ENCODE results near the gene ISOC2.

Gene ISOC2

GRCh38 chr19:55502197-55502952, 40.9 kb upstream of the ISOC2 start:
- Histone ChIP-seq H3K9ac (ENCODE audit: low read depth, low read length) (no peak overlapping the region), H3K36me3 (ENCODE audit: insufficient read depth, low read length) (no peaks in the 10 kb centered on the region; the same call in 1 of the 2 replicates), H3K4me2 (ENCODE audit: insufficient read depth, low read length) (peak overlapping the region; percentile 12; the same call in 1 of the 2 replicates), H3K9me3 (ENCODE audit: insufficient read depth, low read length, severe bottlenecking) (peaks cover 3% of the 10 kb centered on the region), H3K4me3 (ENCODE audit: low read depth in 1 of 2, low read length in 2 of 2) (no peak overlapping the region), H3K79me2 (ENCODE audit: insufficient read depth, low read length) (no peaks in the 10 kb centered on the region; the same call in 1 of the 2 replicates), H4K20me1 (ENCODE audit: insufficient read depth, low read length) (no peaks in the 10 kb centered on the region), H3K27ac (ENCODE audit: low read length) (no peak overlapping the region), H3K4me1 (ENCODE audit: insufficient read depth, low read length) (peaks cover 27% of the 10 kb centered on the region), H2AFZ (ENCODE audit: low read depth, low read length) (no peak overlapping the region), H3K27me3 (ENCODE audit: insufficient read depth, low read length, poor library complexity) (no peaks in the 10 kb centered on the region)
- ATAC-seq (ENCODE audit: insufficient read depth, low read depth) (no peak), DNase-seq (no peak)
- TF ChIP-seq EZH2 (IDR thresholded peaks at IDR 0.05; ENCODE audit: borderline replicate concordance, low read depth, low read length, severe bottlenecking) (no peak), CTCF (IDR thresholded peaks at IDR 0.05; ENCODE audit: borderline replicate concordance, extremely low read depth, low read length, poor library complexity, severe bottlenecking) (no peak)

- Histone ChIP-seq H3K4me1 (ENCODE audit: insufficient read depth, low read length) (peaks cover 27% of the 10 kb centered on the region), H3K9ac (ENCODE audit: low read depth, low read length) (no peak overlapping the region), H3K27me3 (ENCODE audit: insufficient read depth, low read length, poor library complexity) (no peaks in the 10 kb centered on the region), H3K9me3 (ENCODE audit: insufficient read depth, low read length, severe bottlenecking) (peaks cover 3% of the 10 kb centered on the region), H3K4me3 (ENCODE audit: low read depth in 1 of 2, low read length in 2 of 2) (no peak overlapping the region), H3K36me3 (ENCODE audit: insufficient read depth, low read length) (no peaks in the 10 kb centered on the region; the same call in 1 of the 2 replicates), H2AFZ (ENCODE audit: low read depth, low read length) (no peak overlapping the region), H3K4me2 (ENCODE audit: insufficient read depth, low read length) (no peak overlapping the region), H3K79me2 (ENCODE audit: insufficient read depth, low read length) (no peaks in the 10 kb centered on the region; the same call in 1 of the 2 replicates), H4K20me1 (ENCODE audit: insufficient read depth, low read length) (no peaks in the 10 kb centered on the region), H3K27ac (ENCODE audit: low read length) (no peak overlapping the region)
- TF ChIP-seq EZH2 (IDR thresholded peaks at IDR 0.05; ENCODE audit: borderline replicate concordance, low read depth, low read length, severe bottlenecking) = no peak
- TF ChIP-seq CTCF (IDR thresholded peaks at IDR 0.05; ENCODE audit: borderline replicate concordance, extremely low read depth, low read length, poor library complexity, severe bottlenecking) = no peak
- ATAC-seq (ENCODE audit: insufficient read depth, low read depth) (no peak), DNase-seq (no peak)
Observed at GRCh38 chr19:55500368-55500952, 39.0 kb upstream of the ISOC2 start.

- Histone ChIP-seq H3K27ac (ENCODE audit: low read length) (no peak overlapping the region), H3K79me2 (ENCODE audit: insufficient read depth, low read length) (no peaks in the 10 kb centered on the region; the same call in 1 of the 2 replicates), H3K4me3 (ENCODE audit: low read depth in 1 of 2, low read length in 2 of 2) (no peak overlapping the region), H3K4me2 (ENCODE audit: insufficient read depth, low read length) (no peak overlapping the region), H3K9ac (ENCODE audit: low read depth, low read length) (no peak overlapping the region), H3K9me3 (ENCODE audit: insufficient read depth, low read length, severe bottlenecking) (peaks cover 3% of the 10 kb centered on the region), H4K20me1 (ENCODE audit: insufficient read depth, low read length) (no peaks in the 10 kb centered on the region; the same call in 1 of the 2 replicates), H3K36me3 (ENCODE audit: insufficient read depth, low read length) (no peaks in the 10 kb centered on the region; the same call in 1 of the 2 replicates), H2AFZ (ENCODE audit: low read depth, low read length) (no peak overlapping the region), H3K27me3 (ENCODE audit: insufficient read depth, low read length, poor library complexity) (no peaks in the 10 kb centered on the region), H3K4me1 (ENCODE audit: insufficient read depth, low read length) (peaks cover 13% of the 10 kb centered on the region)
- TF ChIP-seq EZH2 (IDR thresholded peaks at IDR 0.05; ENCODE audit: borderline replicate concordance, low read depth, low read length, severe bottlenecking) (no peak), CTCF (IDR thresholded peaks at IDR 0.05; ENCODE audit: borderline replicate concordance, extremely low read depth, low read length, poor library complexity, severe bottlenecking) (no peak)
- ATAC-seq (ENCODE audit: insufficient read depth, low read depth) (no peak), DNase-seq (no peak)
Observed at GRCh38 chr19:55498246-55498840, 36.9 kb upstream of the ISOC2 start.

All from DND-41 (cell line).